H9 (cell line): ENCODE results near the gene MESP1. TPM values are rescaled to one million over a fixed set of nuclear protein-coding genes. Genes with fewer than 3 reads are reported as not detected.

Experiments used
- DNase-seq: peaks from one replicate; pipeline ENCODE4 v3.0.0-alpha.2; 2017
- H2AFZ ChIP-seq: one replicate; pipeline ENCODE4 v1.6.1; 2013; ENCODE audit warnings: mild to moderate bottlenecking, low read length, control low read depth, moderate library complexity
- H2AK5ac ChIP-seq: 2 replicates; pipeline ENCODE4 v1.6.1; 2013; ENCODE audit warnings: low read length, control low read depth, mixed read lengths; ENCODE audit not compliant: insufficient read length
- H2BK120ac ChIP-seq: one replicate; pipeline ENCODE4 v1.6.1; 2013; ENCODE audit warnings: low read depth, mild to moderate bottlenecking, low read length, control low read depth, inconsistent platforms; ENCODE audit not compliant: poor library complexity, severe bottlenecking
- H2BK12ac ChIP-seq: 2 replicates; pipeline ENCODE4 v1.6.1; 2013; ENCODE audit warnings: low read length, control low read depth, mixed read lengths, low read depth; ENCODE audit not compliant: insufficient read length
- H2BK15ac ChIP-seq: 2 replicates; pipeline ENCODE4 v1.6.1; 2013; ENCODE audit warnings: low read depth, low read length, control low read depth
- H2BK20ac ChIP-seq: one replicate; pipeline ENCODE4 v1.6.1; 2013; ENCODE audit warnings: low read depth, mild to moderate bottlenecking, low read length, control low read depth, inconsistent platforms; ENCODE audit not compliant: poor library complexity, severe bottlenecking
- H2BK5ac ChIP-seq: 2 replicates; pipeline ENCODE4 v1.6.1; 2013; ENCODE audit warnings: low read length, control low read depth, mixed read lengths; ENCODE audit not compliant: insufficient read length
- H3K14ac ChIP-seq: 2 replicates; pipeline ENCODE4 v1.6.1; 2013; ENCODE audit warnings: low read length, control low read depth; ENCODE audit not compliant: insufficient read depth
- H3K18ac ChIP-seq: 2 replicates; pipeline ENCODE4 v1.6.1; 2013; ENCODE audit warnings: low read depth, mild to moderate bottlenecking, mixed read lengths, low read length, control low read depth; ENCODE audit not compliant: insufficient read length
- H3K23ac ChIP-seq: 2 replicates; pipeline ENCODE4 v1.6.1; 2013; ENCODE audit warnings: low read length, control low read depth, mixed read lengths, low read depth; ENCODE audit not compliant: insufficient read length
- H3K23me2 ChIP-seq: 2 replicates; pipeline ENCODE4 v1.6.1; 2013; ENCODE audit warnings: low read depth, mild to moderate bottlenecking, mixed read lengths, low read length, control low read depth; ENCODE audit not compliant: insufficient read length, poor library complexity, severe bottlenecking
- H3K27ac ChIP-seq: 2 replicates; pipeline ENCODE4 v1.5.1; 2013; ENCODE audit warnings: low read length, control low read depth, mixed read lengths, low read depth; ENCODE audit not compliant: insufficient read length
- H3K27me3 ChIP-seq: 2 replicates; pipeline ENCODE4 v1.6.1; 2013; ENCODE audit warnings: low read length, control low read depth, inconsistent platforms; ENCODE audit not compliant: insufficient read depth
- H3K4ac ChIP-seq: 2 replicates; pipeline ENCODE4 v1.6.1; 2013; ENCODE audit warnings: low read depth, mild to moderate bottlenecking, control low read depth, inconsistent platforms, low read length, moderate library complexity
- H3K4me1 ChIP-seq: 2 replicates; pipeline ENCODE4 v1.6.1; 2013; ENCODE audit warnings: low read length, control low read depth, inconsistent platforms; ENCODE audit not compliant: insufficient read depth
- H3K4me2 ChIP-seq: 2 replicates; pipeline ENCODE4 v1.6.1; 2013; ENCODE audit warnings: low read length, control low read depth, mixed read lengths; ENCODE audit not compliant: insufficient read length, insufficient read depth
- H3K56ac ChIP-seq: 2 replicates; pipeline ENCODE4 v1.6.1; 2013; ENCODE audit warnings: low read depth, mild to moderate bottlenecking, mixed read lengths, low read length, control low read depth; ENCODE audit not compliant: insufficient read length
- H3K79me1 ChIP-seq: 2 replicates; pipeline ENCODE4 v1.6.1; 2013; ENCODE audit warnings: low read depth, mild to moderate bottlenecking, moderate library complexity, low read length, control low read depth, inconsistent platforms; ENCODE audit not compliant: insufficient read depth, poor library complexity, severe bottlenecking
- H3K79me2 ChIP-seq: 2 replicates; pipeline ENCODE4 v1.6.1; 2013; ENCODE audit warnings: low read length, control low read depth, inconsistent platforms; ENCODE audit not compliant: insufficient read depth
- H3K9ac ChIP-seq: 2 replicates; pipeline ENCODE4 v1.6.1; 2013; ENCODE audit warnings: low read length, control low read depth, mixed read lengths; ENCODE audit not compliant: insufficient read length; ENCODE audit errors: extremely low read depth
- H3K9me3 ChIP-seq: one replicate; pipeline ENCODE4 v1.6.1; 2013; ENCODE audit warnings: low read depth, low read length, inconsistent platforms; ENCODE audit not compliant: control insufficient read depth
- H3T11ph ChIP-seq: one replicate; pipeline ENCODE4 v1.6.1; 2013; ENCODE audit warnings: mild to moderate bottlenecking, low read length, control low read depth, inconsistent platforms
- H4K20me1 ChIP-seq: one replicate; pipeline ENCODE4 v1.6.1; 2013; ENCODE audit not compliant: control insufficient read depth, insufficient read length, insufficient read depth
- H4K5ac ChIP-seq: 2 replicates; pipeline ENCODE4 v1.6.1; 2013; ENCODE audit warnings: low read depth, mild to moderate bottlenecking, mixed read lengths, low read length, control low read depth; ENCODE audit not compliant: insufficient read length
- H4K8ac ChIP-seq: replicated peaks from 2 replicates; pipeline ENCODE4 v1.6.1; 2013; ENCODE audit warnings: low read length, control low read depth, mixed read lengths, low read depth; ENCODE audit not compliant: insufficient read length
- H4K91ac ChIP-seq: 2 replicates; pipeline ENCODE4 v1.6.1; 2013; ENCODE audit warnings: low read depth, mild to moderate bottlenecking, moderate library complexity, mixed read lengths, low read length, control low read depth; ENCODE audit not compliant: insufficient read length
- H3K27ac Mint-ChIP-seq, 3 experiments: 2 replicates in 2 of 3; 3 replicates in 1 of 3; pipeline ENCODE4 v1.8.0; 2020 to 2021; ENCODE audit warnings: mixed read lengths in 3 of 3, mild to moderate bottlenecking in 1 of 3, moderate library complexity in 1 of 3
- H3K27me3 Mint-ChIP-seq: 2 replicates; pipeline ENCODE4 v1.8.0; 2021; ENCODE audit warnings: low read depth, mild to moderate bottlenecking, moderate library complexity, mixed read lengths
- H3K36me3 Mint-ChIP-seq, 3 experiments: 2 replicates in 2 of 3; 3 replicates in 1 of 3; pipeline ENCODE4 v1.8.0; 2020 to 2021; ENCODE audit warnings: low read depth in 3 of 3, mixed read lengths in 3 of 3; ENCODE audit not compliant: insufficient read depth in 1 of 3
- H3K4me1 Mint-ChIP-seq, 2 experiments: 2 replicates each; pipeline ENCODE4 v1.8.0; 2020; ENCODE audit warnings: mixed read lengths in 2 of 2
- H3K4me3 Mint-ChIP-seq, 2 experiments: 2 replicates in 1 of 2; 3 replicates in 1 of 2; pipeline ENCODE4 v1.8.0; 2020 to 2021; ENCODE audit warnings: mild to moderate bottlenecking in 2 of 2, mixed read lengths in 2 of 2, moderate library complexity in 1 of 2
- H3K9me3 Mint-ChIP-seq, 2 experiments: 2 replicates in 1 of 2; 3 replicates in 1 of 2; pipeline ENCODE4 v1.8.0; 2020; ENCODE audit warnings: mild to moderate bottlenecking in 2 of 2, mixed read lengths in 2 of 2, moderate library complexity in 1 of 2
- WGBS: extraction: QIAGEN DNeasy Blood & Tissue Kit; methylation state at CpG from one replicate; pipeline ENCODE4 v1.1.7; 2013; ENCODE audit warnings: missing lambda C conversion rate, low lambda C conversion rate, mixed read lengths; ENCODE audit not compliant: insufficient read length; ENCODE audit errors: extremely low coverage; 5-methylcytosine and 5-hydroxymethylcytosine counted together
- total RNA-seq: library from RNA; stranded (reverse); gene quantifications from 2 replicates; pipeline ENCODE4 v1.2.1, GENCODE V29; 2021
- TF ChIP-seq, protein P1 (sequence below): fragments of 200-600 bp; sonication (generic); conservative IDR thresholded peaks from 3 replicates; pipeline ENCODE4 v1.8.0; 2021; ENCODE audit warnings: antibody characterized with exemption, mild to moderate bottlenecking

Gene MESP1
- total RNA-seq, 1 experiment from 2014 or later: not detected

DNA sequence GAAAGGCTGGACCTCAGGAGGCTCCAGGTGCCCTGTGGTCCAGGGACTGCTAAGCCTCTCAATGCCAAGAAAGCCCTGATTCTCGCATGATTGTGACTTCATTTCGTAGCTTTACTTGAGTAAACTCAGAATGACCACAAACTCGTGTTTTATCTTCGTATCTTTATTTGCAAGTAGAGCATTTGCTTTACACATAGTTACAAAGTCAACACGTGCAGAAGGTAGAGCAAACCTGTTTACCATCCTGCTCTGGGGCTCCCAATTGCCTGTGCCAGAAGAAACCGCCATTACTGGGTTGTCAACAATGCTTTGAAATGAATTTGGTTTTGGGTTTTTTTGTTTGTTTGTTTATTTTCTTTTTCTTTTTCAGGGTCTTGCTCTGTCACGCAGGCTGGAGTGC is 5.8 kb upstream of the MESP1 start:
- DNase-seq: no peak
- Histone ChIP-seq H3K23me2 (no peaks in the 10 kb centered on the region), H2AFZ (no peak overlapping the region), H2BK15ac (no peak overlapping the region), H2BK12ac (no peak overlapping the region), H3T11ph (no peak overlapping the region), H2AK5ac (no peak overlapping the region), H2BK5ac (no peak overlapping the region), H3K23ac (no peak overlapping the region), H3K4me1 (no peaks in the 10 kb centered on the region), H3K79me2 (no peaks in the 10 kb centered on the region), H3K27me3 (peaks cover 3% of the 10 kb centered on the region; the same call in 1 of the 2 replicates), H3K4ac (no peak overlapping the region), H2BK120ac (no peak overlapping the region), H3K14ac (no peak overlapping the region), H4K20me1 (no peaks in the 10 kb centered on the region), H4K5ac (no peak overlapping the region), H3K18ac (no peak overlapping the region), H3K56ac (no peak overlapping the region), H4K91ac (no peak overlapping the region), H3K4me2 (no peak overlapping the region), H3K79me1 (no peaks in the 10 kb centered on the region), H3K9me3 (no peaks in the 10 kb centered on the region), H3K9ac (no peak overlapping the region), H3K27ac (no peak overlapping the region), H4K8ac (no peak overlapping the region), H2BK20ac (no peak overlapping the region)
- no peaks in the 10 kb centered on the region for H3K36me3 Mint-ChIP-seq
- H3K27ac Mint-ChIP-seq: no peak overlapping the region
- H3K4me3 Mint-ChIP-seq: no peak overlapping the region
- no CpG with 5 or more reads among the region's 7 CpGs for WGBS
- H3K27me3 Mint-ChIP-seq: peaks cover 52% of the 10 kb centered on the region
- no peaks in the 10 kb centered on the region; a peak in 1 of 5 replicates for H3K9me3 Mint-ChIP-seq
- H3K4me1 Mint-ChIP-seq: peaks cover 12 to 13% of the 10 kb centered on the region in 2 experiments
- TF ChIP-seq, protein P1, sequence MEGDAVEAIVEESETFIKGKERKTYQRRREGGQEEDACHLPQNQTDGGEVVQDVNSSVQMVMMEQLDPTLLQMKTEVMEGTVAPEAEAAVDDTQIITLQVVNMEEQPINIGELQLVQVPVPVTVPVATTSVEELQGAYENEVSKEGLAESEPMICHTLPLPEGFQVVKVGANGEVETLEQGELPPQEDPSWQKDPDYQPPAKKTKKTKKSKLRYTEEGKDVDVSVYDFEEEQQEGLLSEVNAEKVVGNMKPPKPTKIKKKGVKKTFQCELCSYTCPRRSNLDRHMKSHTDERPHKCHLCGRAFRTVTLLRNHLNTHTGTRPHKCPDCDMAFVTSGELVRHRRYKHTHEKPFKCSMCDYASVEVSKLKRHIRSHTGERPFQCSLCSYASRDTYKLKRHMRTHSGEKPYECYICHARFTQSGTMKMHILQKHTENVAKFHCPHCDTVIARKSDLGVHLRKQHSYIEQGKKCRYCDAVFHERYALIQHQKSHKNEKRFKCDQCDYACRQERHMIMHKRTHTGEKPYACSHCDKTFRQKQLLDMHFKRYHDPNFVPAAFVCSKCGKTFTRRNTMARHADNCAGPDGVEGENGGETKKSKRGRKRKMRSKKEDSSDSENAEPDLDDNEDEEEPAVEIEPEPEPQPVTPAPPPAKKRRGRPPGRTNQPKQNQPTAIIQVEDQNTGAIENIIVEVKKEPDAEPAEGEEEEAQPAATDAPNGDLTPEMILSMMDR: no peak
